ENCODE measurements around the gene GGT7. TPM values are rescaled to one million over a fixed set of nuclear protein-coding genes. Genes with fewer than 3 reads are reported as not detected.

Gene GGT7
- total RNA-seq, 2 experiments from 2014 or later = 5.7 to 7.2 TPM

- Mint-ChIP-seq H3K27ac (no peak overlapping the region), H3K4me3 (no peak overlapping the region), H3K4me1 (peaks cover 9% of the 10 kb centered on the region), H3K36me3 (ENCODE audit: low read depth) (peaks cover 9% of the 10 kb centered on the region), H3K27me3 (no peaks in the 10 kb centered on the region), H3K9me3 (no peaks in the 10 kb centered on the region)
- ChIA-PET POLR2A (interaction anchor here (0.6 kb wide), 1 partner anchor 562 kb away, joined by 3 read pairs; no protein-coding TSS in a partner anchor), CTCF (interaction anchor here (0.8 to 1.6 kb wide), 2 partner anchors 10 to 27 kb away, joined by 4 to 5 read pairs; no protein-coding TSS in a partner anchor)
- no peak for DNase-seq
Measured at GRCh38 chr20:34797012-34797995, 75.4 kb downstream of the GGT7 start.

Other genes starting within 250 kb of the GGT7 start
- gene PIGU, start 195.8 kb downstream of the GGT7 start, total RNA-seq = 10 to 100 TPM; 18.7 to 21.6 TPM
- gene TP53INP2, start 168.5 kb downstream of the GGT7 start, total RNA-seq = 1 to 10 TPM; 1.3 to 2.6 TPM
- gene NCOA6, start 47.2 kb downstream of the GGT7 start, total RNA-seq = 10 to 100 TPM; 32.3 to 35.0 TPM
- 10 to 100 TPM; 33.0 to 36.1 TPM for gene ACSS2, start 3.8 kb upstream of the GGT7 start, total RNA-seq
- 10 to 100 TPM; 48.7 to 49.1 TPM for gene GSS, start 83.0 kb upstream of the GGT7 start, total RNA-seq
- under 1 TPM; 0.04 to 0.27 TPM for gene MYH7B, start 83.0 kb upstream of the GGT7 start, total RNA-seq
- 10 to 100 TPM; 48.8 to 49.4 TPM for gene TRPC4AP, start 220.0 kb upstream of the GGT7 start, total RNA-seq

All from activated CD4-positive, alpha-beta T cell treated with anti-CD3 and anti-CD28 coated beads, Interleukin-2, amount 10 ng/mL, durations not matched to agents 7 days and 5 days (primary cell).